HG02610 (cell line): Measurements from ENCODE around the gene PYGB.
A peak's percentile ranks its signal among the peaks of the same experiment; 100 is the strongest.
"Not testable (repeated sequence)": the region's sequence is repeated elsewhere in the genome, so short reads cannot be mapped to it uniquely, and the experiment has no call there.

Experiments used
- ATAC-seq: cut with Tn5 transposase; IDR thresholded peaks from one replicate; pipeline ENCODE4 v1.9.1; 2021; ENCODE audit warnings: mild to moderate bottlenecking, moderate library complexity; ENCODE audit not compliant: unreplicated experiment

PYGB gene

DNA sequence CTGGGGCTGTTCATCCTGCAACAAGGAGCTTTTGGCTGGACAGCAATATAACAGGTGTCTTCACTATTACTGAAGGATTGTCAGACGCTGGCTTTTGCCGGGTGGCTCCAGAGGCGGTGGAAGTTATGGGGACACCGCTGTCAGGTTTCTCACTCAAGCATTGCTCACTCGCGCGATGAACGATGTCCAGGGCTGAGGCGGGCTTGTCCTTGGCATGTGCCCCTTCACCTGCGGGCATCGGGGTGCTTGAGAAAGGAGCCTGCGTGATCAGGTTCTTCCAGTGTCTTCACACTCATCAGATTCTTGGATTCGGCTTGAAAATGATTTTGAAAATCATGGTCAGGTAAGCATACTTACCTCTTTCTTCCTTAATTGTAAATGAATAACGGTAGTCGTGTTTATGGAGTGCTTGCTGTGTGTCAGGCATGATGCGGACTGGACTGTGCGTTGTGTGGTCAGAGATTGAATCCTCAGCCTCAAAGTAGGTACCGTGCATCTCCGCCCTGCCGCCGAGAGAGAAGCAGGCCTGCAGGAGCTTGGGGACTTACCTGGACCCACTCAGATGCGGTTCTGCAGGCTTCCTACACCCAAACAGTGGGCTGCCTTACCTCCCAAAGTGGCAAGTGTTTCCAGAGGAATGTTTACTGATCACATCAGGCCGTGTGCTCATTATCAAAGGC lies 18.3 kb upstream of the PYGB start:
- no peak for ATAC-seq

DNA sequence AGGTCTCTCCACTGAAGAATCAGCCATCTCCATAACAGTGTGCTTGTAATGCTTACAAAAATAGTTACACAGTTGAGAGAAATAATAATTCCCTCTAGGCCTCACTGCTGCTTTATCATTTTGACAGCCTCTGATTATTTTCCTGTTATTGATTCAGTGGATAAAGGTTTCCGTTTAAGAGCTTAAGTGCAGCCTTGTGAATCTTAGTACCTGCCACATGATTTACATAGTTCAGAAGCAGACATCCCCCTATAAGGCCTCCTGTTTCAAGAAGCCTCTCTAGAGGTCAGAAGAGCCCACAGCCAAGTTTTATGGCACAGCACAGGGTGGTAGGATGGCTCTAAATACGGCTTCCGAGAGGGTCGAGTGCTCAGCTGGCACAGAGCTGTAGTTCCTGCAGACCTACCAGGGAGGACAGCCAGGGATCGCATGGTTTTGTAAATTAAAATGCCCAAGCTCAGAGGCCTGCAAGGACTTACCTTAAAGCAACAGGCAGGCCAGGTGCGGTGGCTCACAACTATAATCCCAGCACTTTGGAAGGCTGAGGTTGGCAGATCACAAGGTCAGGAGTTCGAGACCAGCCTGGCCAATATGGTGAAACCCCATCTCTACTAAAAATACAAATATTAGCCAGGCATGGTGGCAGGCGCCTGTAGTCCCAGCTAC lies 17.6 kb upstream of the PYGB start:
- ATAC-seq = peak; percentile 67

DNA sequence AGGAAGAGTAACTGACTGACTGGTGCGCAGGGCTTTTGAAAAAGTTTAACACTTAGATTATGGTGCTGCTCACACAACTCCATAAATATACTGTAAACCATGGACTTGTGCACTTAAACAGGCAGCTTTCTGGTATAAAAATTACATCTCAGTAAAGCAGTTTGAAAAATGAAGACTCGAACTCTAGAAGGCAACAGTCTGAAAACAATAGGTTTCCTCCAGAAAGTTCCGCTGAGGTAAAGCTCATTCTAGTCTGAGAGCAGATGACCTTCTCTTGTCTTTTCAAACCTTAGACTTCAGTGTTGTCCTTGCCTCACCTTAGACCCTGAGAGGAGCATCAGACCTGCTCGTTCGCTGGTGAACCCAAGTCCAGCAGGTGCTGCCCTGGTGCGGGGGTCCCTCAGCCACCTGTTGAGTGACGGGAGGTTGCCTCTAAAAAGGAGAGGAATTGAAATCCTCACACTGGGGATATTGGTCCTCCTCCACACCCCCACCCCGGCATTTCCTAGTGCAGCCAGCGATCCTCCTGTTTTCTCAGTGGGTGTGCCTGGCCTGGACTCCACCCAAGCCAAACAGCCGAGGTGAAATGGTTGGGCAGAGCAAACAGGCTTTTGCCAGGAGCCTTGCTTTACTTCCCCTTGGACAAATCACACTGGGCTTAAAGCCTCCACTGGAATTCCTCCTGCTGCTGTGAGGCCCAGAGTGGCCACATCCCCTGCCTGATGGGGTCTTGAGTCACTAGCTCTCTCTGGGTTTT lies 14.7 kb upstream of the PYGB start:
- no peak for ATAC-seq

DNA sequence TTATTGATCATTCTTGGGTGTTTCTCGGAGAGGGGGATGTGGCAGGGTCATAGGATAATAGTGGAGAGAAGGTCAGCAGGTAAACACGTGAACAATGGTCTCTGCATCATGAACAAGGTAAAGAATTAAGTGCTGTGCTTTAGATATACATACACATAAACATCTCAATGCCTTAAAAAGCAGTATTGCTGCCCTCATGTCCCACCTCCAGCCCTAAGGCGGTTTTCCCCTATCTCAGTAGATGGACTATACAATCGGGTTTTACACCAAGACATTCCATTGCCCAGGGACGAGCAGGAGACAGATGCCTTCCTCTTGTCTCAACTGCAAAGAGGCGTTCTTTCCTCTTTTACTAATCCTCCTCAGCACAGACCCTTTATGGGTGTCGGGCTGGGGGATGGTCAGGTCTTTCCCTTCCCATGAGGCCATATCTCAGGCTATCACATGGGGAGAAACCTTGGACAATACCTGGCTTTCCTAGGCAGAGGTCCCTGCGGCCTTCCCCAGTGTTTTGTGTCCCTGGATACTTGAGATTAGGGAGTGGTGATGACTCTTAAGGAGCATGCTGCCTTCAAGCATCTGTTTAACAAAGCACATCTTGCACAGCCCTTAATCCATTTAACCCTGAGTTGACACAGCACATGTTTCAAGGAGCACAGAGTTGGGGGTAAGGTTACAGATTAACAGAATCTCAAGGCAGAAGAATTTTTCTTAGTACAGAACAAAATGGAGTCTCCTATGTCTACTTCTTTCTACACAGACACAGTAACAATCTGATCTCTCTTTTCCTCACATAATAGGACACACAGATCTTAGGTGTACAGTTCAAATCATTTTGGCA lies 13.7 kb upstream of the PYGB start:
- not testable (repeated sequence) for ATAC-seq

DNA sequence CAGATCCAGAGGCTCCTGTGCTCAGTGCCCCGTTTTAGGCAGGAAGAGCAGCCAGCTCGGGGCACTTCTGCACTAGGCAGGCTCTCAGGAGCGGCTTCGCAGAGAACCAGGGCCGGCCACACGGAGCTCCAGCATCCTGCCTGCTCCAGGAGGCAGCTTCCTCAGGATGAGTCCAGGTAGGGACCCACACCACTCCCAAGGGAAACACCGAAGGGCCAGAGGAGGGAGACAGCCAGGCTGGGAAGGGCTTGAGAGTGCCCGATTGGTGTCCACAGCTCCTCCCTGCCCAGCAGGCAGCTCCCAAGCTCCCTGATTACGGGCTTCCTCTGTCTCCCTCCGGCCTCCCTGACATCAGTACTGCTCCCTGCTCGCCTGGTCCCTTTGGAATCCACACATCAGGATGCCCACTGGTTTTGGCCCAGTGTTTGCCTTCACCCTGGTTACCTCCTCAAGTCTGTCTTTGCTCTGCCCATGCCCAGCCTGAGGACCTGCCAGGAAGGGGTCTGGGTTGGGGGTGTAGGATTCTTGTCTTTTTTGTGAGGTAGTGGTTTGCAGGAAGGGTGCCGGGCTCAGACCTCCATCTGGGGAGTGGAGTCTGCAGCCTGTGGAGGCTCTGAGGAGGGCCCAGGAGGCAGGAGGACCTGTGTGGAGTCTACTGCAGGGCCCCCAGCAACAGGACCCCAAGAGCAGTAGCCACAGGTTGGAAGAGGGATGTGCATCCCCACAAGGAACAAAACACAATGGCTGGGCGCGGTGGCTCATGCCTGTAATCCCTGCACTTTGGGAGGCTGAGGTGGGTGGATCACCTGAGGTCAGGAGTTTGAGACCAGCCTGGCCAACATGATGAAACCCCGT lies 11.2 kb upstream of the PYGB start:
- no peak for ATAC-seq

DNA sequence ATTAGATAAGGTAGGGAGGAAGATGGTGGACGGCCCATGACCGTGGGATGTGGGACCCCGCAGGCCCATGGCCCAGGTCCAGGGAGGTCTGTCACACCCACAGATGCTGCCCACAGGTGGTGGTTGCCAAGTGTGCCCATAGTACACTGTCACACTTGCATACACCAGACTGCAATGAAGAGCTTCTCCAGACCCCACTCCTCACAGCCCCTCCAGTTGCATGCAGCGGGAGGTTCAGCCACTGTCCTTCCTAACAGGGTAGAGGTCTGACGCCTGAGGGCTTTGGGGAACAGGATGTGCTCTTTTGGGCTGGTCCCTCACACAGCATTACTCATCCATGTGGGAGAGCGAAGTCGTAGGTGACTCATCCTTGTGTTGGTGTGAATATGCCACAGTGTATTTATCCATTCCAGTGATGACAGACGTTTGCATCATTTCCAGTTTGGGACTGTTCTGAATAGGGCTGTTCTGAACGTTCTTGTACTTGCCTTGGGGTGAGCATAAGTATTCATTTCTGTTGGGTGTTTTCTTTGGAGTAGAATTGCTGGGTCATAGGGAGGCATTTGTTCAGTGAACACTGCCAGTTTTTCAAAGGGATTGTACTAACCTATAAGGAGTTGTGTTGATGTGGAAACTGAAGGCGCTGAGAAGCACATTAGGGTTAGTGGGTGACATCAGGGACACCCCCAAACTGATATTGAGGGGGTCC lies 10.1 kb upstream of the PYGB start:
- peak; percentile 73 for ATAC-seq

DNA sequence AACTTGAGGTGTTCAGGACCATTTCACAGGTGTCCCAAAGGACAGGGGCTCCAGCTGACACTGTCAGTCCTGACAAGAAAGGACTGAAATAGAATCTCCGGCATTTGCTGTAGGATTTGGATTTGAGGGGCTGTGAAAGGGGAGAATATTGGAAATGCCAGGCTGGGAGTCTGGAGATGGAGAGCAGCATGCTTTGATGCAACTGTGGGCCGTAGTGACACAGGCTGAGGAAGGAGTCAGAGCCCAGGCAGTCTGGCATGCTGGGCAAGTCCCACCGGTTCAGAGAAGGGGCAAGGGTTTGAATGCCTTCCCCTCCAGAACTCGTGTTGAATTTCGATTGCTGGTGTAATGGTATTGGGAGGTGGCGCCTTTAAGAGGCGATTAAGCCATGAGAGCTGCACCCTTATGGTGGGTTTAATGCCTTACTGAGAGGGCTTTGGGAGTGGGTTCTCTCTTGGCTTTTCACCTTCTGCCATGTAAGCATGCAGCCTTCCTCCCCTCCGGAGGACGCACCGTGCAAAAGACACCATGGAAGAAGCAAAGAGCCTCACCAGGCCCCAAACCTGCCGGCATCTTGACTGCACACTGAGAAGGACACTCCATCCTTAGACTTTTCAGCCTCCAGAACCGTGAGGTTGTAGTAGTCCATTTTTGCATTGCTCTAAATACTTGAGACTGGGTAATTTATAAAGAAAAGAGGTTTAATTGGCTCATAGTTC lies 9.4 kb upstream of the PYGB start:
- no peak for ATAC-seq

DNA sequence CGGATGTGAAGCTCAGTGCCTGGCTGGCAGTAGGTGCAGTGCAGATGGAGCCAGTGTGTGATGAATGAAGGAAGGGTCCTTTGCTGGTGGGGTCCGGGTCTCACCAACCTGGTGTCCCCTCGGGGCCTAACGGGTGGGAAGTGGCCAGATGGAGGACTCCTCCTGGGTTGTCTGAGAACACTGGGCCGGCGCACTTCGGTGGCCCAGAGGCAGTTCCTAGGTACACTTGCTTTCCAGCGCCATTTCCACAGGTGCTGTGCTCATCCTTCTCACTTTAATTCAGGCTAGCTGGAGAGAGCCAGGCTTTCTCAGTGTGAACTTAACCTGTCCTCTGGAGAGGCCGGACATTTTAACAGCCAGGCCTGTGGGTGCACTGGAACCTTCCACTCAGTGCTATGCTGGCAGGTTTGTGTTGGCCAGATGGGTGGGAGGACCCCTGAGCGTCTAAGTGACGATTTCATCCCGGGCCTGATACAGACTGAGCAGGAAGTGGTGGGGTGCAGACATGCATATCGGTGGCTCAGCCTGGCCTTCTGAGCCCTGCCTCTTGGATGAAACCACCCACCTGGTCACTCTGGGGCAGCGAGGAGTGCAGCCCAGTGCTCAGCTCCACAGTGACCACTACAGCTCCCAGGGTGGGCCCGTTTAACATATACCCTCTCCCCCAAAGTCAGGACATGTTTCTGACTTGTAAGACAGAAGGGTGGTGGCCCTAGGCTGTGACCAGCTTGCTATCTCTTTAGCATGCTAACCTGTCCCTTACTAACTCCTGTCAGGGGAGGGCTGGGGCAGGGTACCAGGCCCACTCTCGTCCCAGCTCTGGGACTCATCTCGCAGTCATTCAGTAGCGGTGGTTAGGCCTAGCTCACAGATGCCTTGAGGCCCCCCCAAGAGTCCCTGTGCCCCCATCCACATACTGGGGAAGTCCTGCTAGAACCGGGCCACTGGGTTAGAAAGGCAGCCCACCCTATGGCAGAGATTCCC lies 8.2 kb upstream of the PYGB start:
- ATAC-seq = no peak

DNA sequence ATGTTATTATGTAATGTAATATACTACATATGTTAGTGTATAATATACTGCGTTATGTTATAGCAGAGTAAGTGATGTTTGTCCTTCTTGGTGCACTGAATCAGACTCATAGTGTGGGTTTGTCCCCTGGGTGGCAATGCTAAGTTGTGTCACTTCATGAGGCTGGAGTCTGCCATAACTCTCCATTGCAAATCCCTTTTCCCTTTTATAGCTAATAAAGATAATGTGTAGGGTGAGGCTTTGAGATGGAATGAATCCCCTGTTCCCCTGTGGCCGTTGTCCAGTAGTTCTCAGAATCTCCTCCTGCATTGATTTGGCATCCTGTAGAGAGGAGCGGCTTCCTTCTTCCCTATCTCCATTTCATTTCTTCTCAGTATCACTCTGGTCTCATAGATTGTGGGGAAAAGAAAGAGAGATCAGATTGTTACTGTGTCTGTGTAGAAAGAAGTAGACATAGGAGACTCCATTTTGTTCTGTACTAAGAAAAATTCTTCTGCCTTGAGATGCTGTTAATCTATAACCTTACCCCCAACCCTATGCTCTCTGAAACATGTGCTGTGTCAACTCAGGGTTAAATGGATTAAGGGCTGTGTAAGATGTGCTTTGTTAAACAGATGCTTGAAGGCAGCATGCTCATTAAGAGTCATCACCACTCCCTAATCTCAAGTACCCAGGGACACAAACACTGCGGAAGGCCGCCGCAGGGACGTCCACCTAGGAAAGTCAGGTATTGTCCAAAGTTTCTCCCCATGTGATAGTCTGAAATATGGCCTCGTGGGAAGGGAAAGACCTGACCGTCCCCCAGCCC lies 6.8 kb upstream of the PYGB start:
- ATAC-seq = not testable (repeated sequence)

DNA sequence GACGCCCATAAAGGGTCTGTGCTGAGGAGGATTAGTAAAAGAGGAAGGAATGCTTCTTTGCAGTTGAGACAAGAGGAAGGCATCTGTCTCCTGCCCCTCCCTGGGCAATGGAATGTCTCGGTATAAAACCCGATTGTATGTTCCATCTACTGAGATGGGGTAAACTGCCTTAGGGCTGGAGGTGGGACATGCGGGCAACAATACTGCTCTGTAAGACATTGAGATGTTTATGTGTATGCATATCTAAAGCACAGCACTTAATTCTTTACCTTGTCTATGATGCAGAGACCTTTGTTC lies 6.3 kb upstream of the PYGB start:
- ATAC-seq = not testable (repeated sequence)

DNA sequence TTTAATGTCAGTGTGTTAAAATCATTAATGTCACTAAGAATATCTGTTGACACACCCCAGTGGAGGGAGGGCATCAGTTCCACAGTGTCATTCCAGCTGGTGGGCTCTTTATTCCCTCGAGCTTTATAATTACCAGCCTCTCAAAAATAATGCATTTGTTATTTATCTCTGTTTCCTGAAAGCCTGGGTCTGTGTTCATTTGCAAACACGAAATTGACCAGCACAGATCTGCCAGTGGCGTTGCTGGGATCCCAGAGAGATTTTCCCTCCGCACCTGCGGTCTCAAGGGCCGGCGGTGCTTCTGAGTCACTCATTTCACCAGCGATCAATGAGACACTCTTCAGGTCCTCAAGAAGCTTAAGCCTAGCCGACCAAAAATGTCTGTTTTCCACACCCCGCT lies 5.7 kb upstream of the PYGB start:
- ATAC-seq = no peak

DNA sequence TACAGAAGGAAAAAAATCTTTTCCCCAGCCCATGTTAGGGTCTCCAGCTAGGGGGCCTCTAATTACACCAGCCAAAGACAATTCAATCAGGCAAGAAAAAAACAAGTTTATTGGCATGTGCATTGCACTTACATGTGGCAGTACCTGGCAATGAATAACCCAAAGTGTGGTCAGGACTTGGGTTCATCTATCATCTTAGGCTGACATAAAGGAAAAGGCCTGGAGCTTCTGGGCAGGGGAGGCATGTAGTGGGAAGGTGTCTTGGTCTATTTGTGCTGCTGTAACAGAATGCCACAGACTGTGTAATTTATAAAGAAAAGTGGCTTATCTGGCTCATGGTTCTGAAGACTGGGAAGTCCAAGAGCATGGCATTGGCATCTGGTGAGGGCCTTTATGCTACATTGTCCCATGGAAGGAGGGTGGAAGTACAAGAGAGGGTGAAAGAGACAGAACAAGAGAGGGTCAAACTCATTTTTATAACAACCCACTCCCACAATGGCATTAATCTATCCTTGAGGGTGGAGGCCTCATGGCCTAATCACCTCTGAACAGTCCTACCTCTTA lies 4.4 kb upstream of the PYGB start:
- no peak for ATAC-seq

DNA sequence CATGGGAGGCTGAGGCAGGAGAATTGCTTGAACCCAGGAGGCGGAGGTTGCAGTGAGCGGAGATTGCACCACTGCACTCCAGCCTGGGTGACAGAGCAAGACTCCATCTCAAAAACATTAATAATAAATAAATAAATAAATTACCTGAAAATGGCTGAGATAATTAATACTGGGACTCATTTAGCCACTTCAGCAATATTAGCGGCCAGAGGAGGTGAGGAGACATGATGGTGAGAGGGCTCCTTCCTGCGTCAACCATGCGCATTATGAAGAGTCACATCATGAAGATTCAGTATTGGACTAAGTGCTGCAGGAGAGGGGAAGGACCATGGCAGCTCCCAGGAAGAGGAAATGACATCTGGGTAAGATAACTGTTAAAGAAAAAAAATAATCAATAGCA lies 2.9 kb upstream of the PYGB start:
- no peak for ATAC-seq

DNA sequence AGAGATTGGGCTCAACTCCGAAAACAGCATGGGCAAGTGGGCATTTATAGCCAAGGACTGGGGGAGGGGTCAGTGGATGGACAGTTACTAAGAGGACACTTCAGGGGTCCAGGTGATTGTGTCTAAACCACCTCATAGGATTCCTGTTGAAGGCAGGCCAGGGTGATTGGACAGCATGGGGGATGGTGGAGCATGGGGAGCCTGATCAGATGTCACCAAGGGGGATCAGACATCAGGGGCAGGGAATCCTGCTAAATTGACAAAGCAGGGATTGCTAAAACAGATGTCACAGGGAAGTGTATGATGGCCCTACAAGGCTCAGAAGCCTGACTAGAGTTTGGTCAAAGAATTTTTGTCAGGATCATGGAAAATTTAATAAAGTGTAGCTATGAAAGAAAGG lies 2.4 kb upstream of the PYGB start:
- ATAC-seq = no peak

DNA sequence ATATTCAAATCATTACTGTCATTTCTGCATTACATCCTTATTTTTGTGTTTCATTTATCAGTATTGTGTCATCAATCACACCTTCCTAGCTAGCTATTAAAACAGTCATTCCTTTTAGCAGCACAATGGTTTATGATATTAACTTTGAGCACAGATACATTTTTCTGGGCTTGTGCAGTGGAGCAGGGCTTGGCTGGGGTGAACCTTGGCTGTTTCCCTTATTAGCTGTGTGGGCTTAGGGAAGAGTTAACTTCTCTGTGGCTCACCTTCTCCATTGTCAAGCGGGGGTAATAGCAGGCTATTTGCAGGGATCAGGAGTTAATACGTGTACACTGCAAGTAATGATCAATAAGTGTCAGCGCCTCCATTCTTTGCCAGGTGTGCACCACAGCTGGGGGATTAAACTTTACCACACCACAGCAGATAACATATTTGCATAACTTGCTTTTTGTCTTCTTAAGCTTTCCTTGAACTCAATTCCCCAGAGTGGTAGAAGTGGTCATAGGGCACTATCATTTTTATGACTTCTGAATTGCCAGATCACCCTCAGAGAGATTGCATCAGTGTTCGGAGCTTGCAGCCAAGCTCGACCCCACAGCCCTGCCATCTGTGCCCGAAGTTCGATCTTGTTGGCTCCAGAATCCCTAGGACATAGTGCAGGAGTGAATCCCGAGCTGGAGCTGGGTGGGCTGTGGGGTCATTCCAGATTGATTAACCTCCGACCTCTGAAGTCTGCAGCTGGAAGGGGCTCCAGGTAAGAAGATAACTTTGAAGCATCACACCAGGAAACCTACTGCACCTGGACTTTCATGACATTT lies 1.5 kb upstream of the PYGB start:
- ATAC-seq = no peak

DNA sequence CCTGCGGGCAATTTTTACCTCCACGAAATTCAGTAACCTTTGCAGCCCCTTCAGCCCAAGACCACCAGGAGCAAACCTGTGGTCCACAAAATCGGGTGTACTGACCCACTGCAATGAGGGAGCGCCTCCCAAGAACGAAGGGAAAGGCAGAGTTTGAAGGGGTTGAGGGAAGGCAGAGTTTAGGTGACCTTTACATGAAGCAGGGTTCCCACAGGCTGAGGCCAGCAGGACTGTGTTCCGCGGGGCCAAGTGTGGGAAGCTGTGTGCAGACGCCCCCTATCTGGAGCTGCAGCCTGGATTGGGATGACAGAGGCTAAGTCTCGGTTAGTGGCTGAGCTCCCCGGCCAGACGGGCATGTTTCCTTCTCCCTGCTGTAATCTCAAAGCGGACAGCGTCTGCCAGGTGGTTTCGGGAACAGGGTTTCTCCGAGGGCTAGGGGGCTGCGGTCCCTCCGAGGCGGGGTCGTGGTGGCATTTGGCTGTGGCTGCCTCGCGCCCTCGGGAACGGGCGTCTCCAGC lies 826 bp upstream of the PYGB start:
- no peak for ATAC-seq
